Neural progenitor cell (in vitro differentiated cells): ENCODE measurements around the gene URB1.

Experiments used
- CTCF ChIP-seq: fragments of 200-600 bp; sonication (generic); IDR thresholded peaks from 2 replicates; pipeline ENCODE4 v1.5.1; 2017; ENCODE audit warnings: antibody characterized with exemption, mild to moderate bottlenecking
- EZH2 ChIP-seq: fragments of 200-600 bp; sonication (generic); IDR thresholded peaks from 2 replicates; pipeline ENCODE4 v1.6.1; 2017; ENCODE audit warnings: antibody characterized with exemption, mild to moderate bottlenecking, moderate library complexity

- TF ChIP-seq CTCF (no peak), EZH2 (no peak)
Observed at GRCh38 chr21:32297449-32297848, 95.4 kb downstream of the URB1 start.
